Adipose tissue (tissue), 3 donors: ENCODE data around the gene ABHD12. TPM values are rescaled to one million over a fixed set of nuclear protein-coding genes. Genes with fewer than 3 reads are reported as not detected.
"Not testable (repeated sequence)": the region's sequence is repeated elsewhere in the genome, so short reads cannot be mapped to it uniquely, and the experiment has no call there.

Experiments
- H3K27ac ChIP-seq: one replicate; pipeline ENCODE4 v1.5.1; 2013; ENCODE audit warnings: low read depth, low read length
- WGBS, 3 donors: extraction: QIAGEN DNeasy Blood & Tissue Kit; methylation state at CpG; one replicate each; pipeline ENCODE4 v1.1.7; 2013; 5-methylcytosine and 5-hydroxymethylcytosine counted together
- polyA plus RNA-seq, 3 donors: library from polyadenylated mRNA; stranded (reverse); fragments of 200-250 nt; gene quantifications; one replicate each; pipeline ENCODE4 v1.2.3, GENCODE V29; 2013
- donor health status: healthy with polysubstance abuse.
- donor health status: Bipolar disorder and iron deficiency.
- donor health status: healthy.

Gene ABHD12
- 10 to 100 TPM; 31.0 to 35.7 (median 33.0) TPM for polyA plus RNA-seq

DNA sequence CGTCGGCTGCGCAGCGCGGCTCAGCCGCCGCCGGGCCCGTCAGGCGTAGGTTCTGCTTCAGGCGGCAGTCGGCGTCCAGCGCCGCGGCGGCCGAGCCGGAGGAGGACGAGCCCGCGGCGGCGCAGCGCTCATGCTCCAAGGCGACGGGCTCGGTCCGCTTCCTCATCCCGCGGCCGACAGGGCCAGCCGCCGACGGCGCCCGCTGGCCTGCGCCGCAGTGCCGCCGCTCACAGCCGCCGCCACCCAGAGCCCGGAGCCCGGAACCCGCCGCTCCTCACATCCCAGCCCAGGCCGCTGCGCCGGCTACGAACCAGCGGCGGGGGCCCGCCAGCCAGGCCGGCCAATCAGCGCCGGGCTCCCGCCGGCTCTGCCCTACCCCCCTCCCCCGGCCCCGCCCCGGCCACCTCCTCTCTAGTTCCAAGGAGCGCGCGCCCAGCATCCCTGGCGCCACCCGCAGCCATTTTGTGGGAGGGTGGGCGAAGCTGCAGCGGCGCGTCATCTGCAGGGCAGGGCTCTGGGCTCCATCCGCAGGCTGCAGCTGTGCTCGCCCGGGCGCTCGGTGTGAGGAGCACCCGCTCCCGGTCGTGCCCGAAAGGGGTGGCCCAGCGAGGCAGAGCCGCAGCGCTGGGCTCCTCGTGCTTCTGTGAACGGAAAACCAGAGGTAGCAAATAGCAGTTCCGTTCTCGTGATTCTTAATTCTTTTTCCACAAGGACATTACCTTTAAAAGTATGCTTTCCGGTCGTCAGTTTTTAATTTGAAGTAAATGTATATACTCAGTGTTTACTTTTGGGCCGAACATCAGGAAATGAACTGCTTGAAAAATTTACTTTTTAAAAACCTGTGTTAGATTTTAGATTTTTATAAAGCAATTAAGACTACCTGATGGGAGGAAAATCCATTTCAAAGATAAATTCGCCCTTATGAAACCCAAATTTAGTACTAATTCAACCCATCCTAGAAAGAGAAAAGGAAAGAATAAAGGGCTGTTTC, at the start of gene ABHD12:
ABHD12 (minus strand) TSS at position 298 of the 991 bp plus-strand sequence; CDS start at position 166, 132 bp downstream.
- H3K27ac ChIP-seq = no peak within 1 kb of the TSS
- WGBS, 3 donors = 0 to 1% (median 1%) methylated on average over 71 to 91 of the region's 91 CpGs

- WGBS, 3 donors = 71 to 87% (median 72%) methylated on average over 3 of the region's 3 CpGs
- H3K27ac ChIP-seq = no peak overlapping the region
Observed at GRCh38 chr20:25439328-25439727, 48.7 kb upstream of the ABHD12 start.

DNA sequence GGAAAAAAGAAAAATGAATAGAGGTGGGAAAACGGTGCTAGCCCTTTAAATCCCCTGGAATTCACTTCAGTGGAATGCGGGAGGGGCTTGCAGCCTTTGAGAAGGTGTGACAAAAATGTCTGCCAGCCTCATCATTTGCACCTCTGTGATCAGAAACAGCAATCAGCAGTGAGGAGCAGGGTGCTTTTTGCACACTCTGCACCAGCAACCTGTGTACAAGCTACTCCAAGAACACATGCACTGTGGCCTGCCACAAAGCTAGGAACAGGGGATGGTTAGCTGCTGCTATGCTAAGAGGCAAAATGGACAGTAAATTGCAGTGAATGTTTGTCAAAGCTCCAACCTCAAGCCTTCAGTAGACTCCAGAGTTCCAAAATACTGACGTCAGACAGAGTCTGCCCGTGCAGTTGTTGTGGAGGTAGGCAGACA, 46.5 kb upstream of the ABHD12 start:
- WGBS, 3 donors = 44 to 69% (median 55%) methylated on average over 4 of the region's 4 CpGs
- H3K27ac ChIP-seq = no peak overlapping the region

GRCh38 chr20:25424536-25424935, 33.9 kb upstream of the ABHD12 start:
- 89 to 97% (median 95%) methylated on average over 3 of the region's 3 CpGs for WGBS, 3 donors
- no peak overlapping the region for H3K27ac ChIP-seq

- H3K27ac ChIP-seq = no peak overlapping the region
- 82 to 89% (median 86%) methylated on average over 4 of the region's 4 CpGs for WGBS, 3 donors
Observed at GRCh38 chr20:25422032-25422431, 31.4 kb upstream of the ABHD12 start.

DNA sequence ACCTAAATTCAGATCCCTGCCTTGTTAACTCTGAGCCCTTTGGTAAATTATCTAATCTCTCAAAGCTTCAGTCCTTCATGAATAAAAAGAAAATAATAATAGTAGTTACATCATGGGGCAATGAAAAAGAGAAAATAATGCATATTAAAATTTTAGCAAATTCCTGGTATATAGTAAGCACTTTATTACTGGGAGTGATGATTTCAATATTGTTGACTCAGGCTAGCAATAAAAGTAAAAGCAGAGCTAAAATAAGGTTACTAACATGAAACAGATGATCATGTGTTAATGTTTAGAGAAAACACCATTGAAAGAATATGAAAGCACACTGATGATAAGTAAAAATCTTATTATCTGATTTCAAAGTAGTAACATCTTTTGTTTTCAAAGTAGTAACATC, 30.5 kb upstream of the ABHD12 start:
- no peak overlapping the region for H3K27ac ChIP-seq

DNA sequence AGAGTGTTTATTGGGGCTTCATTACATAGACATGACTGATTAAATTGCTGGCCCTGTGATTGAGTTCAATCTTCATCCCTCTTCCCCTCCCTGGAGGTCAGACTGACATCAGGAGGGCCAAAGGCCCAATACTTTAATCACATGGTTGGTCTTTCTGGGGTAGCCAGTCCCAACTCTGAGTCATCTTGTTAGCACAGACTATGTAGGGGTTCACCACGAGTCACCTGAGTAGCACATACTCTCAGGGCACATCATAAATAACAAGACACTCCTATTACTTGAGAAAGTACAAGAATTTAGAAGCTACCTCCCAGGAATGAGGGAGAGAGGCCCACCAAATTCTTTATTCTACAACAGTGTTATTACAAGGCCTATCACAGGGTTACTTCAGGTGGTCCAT, 28.1 kb upstream of the ABHD12 start:
- H3K27ac ChIP-seq = no peak overlapping the region
- 93 to 96% (median 96%) methylated on average over 1 of the region's 1 CpG for whole genome bisulfite sequencing, 3 donors

GRCh38 chr20:25408890-25409289, 18.3 kb upstream of the ABHD12 start:
- WGBS, 3 donors = 93 to 94% (median 93%) methylated on average over 5 of the region's 5 CpGs

GRCh38 chr20:25408170-25408547, 17.5 kb upstream of the ABHD12 start:
- no peak overlapping the region for H3K27ac ChIP-seq
- WGBS, 3 donors = 3 to 5% (median 4%) methylated on average over 4 of the region's 4 CpGs

More at GRCh38 chr20:25408890-25409289, 18.3 kb upstream of the ABHD12 start:
- H3K27ac ChIP-seq = no peak overlapping the region

- H3K27ac ChIP-seq = no peak within 1 kb of the TSS
Observed at GRCh38 chr20:25407311-25408169, 16.9 kb upstream of the ABHD12 start, which contains the start of gene GINS1. Gene GINS1 (plus strand): TSS chr20:25407673. CDS start chr20:25407821, 148 bp downstream.

DNA sequence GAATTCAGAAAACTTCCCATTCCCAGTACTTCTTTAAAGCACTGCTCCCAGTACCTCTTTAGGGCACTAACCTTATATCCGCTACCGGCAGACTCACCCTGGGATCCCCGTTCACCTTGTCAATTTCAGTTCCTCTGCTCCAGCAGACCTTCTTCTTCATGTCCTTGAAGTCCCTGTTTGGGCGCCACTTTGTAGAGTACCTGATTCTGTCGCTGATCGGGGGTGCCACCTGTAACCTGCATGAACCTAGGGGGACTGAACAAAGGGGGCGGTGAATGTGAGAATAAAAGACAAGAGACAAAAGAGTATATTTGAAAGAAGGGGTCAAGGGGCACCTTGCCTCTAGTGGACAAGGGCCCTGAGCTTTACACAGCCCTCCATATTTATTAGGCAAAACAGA, 11.9 kb upstream of the ABHD12 start:
- 95 to 98% (median 98%) methylated on average over 7 of the region's 7 CpGs for WGBS, 3 donors
- no peak overlapping the region for H3K27ac ChIP-seq

More at GRCh38 chr20:25407311-25408169, 16.9 kb upstream of the ABHD12 start, which contains the start of gene GINS1:
- 1% methylated on average over 56 of the region's 56 CpGs for whole genome bisulfite sequencing, 3 donors

- WGBS, 3 donors = 71 to 78% (median 72%) methylated on average over 11 of the region's 11 CpGs
- H3K27ac ChIP-seq = not testable (repeated sequence)
Observed at GRCh38 chr20:25400291-25400732, 9.7 kb upstream of the ABHD12 start.

GRCh38 chr20:25399037-25399430, 8.4 kb upstream of the ABHD12 start:
- no peak overlapping the region for H3K27ac ChIP-seq
- WGBS, 3 donors = 10 to 24% (median 23%) methylated on average over 5 of the region's 5 CpGs

GRCh38 chr20:25398376-25399036, 7.9 kb upstream of the ABHD12 start:
- no peak overlapping the region for H3K27ac ChIP-seq
- WGBS, 3 donors = 33 to 42% (median 37%) methylated on average over 4 of the region's 4 CpGs

DNA sequence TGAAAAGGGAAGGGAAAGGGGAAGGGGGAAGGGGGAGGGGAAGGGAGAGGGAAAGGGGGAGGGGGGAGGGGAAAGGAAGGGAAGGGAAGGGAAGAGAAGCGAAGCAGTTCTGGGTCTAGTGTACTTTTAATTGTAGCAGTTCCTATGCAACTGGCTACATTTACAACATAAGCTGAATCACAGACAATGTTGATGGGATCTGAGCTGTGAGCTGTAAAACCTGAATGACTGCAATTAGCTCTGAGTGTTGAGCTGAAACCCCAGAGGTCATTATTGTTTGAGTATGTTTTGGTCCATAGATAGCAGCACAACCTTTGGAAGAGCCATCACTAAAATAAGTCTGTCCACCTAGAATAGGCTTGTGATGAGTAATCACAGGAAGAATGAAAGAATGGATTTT, 7.2 kb upstream of the ABHD12 start:
- 46 to 68% (median 59%) methylated on average over 1 of the region's 1 CpG for WGBS, 3 donors
- no peak overlapping the region for H3K27ac ChIP-seq

GRCh38 chr20:25397096-25397495, 6.5 kb upstream of the ABHD12 start:
- WGBS, 3 donors = 79 to 91% (median 84%) methylated on average over 6 of the region's 6 CpGs
- no peak overlapping the region for H3K27ac ChIP-seq

DNA sequence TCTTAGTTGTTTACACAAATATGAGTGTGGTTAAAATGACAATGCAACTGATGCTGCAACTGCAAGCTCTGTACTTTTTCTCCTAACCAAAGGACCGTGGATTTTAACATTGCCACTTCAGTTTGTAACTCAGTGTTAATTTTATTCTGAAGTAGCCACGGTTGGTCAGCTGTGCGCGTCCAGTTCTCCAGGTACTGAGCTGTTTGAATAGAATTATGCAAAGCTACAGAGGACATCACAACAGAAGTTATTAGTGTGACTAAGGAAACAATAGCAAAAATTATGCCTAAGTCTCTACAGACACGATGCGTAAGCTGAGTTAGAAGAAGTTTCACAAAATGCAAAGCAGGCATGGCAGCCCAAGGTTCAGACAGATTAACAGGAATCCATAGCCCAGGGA, 4.4 kb upstream of the ABHD12 start:
- WGBS, 3 donors = 89 to 92% (median 91%) methylated on average over 6 of the region's 6 CpGs
- no peak overlapping the region for H3K27ac ChIP-seq

GRCh38 chr20:25394276-25394675, 3.6 kb upstream of the ABHD12 start:
- H3K27ac ChIP-seq = no peak overlapping the region
- WGBS, 3 donors = 47 to 60% (median 51%) methylated on average over 5 of the region's 5 CpGs
